ENCODE results near the gene RAB44.

DNA sequence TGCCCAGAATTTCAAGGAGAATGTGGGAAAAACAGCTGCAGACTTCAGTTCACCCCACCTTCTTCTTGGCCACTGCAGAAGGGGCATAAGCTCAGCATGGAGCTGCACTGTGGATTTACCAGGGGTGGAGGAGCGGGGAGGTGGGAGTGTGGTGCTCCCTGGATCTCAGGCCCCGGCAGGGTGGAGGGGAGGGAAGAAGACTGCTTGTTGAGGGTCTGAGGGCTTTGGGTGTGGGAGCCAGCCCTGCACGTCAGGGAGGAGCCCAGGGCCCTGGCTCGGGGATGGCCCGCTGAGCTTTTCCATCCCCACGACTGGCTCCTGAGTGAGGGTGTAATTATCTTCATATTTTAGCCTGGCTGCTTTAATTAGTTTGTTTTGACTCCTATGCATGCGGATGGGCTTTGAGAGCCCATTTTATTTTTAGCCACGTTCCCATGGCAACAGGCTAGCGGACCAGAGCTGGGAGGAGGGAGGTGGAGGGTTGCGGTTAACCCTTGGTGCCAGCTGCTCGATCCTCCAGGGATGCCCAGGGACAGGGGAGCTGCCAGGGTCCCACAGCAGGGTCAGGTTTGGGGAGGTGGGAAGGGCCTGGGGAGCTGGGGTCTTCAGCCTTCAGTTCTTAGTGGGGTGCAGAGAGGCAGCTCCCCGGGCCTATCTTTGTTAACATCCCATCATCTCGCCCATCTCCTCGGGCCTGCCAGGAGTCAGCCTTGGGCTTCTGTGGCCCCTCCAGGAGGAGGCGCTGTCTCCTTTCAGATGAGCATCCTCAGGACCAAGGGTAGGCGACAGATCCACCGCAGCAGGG is 68.2 kb downstream of the RAB44 start:
- TF ChIP-seq ZFP36 (IDR thresholded peaks at IDR 0.05; ENCODE audit: low read depth, low read length, partially characterized antibody) (no peak), POLR2A (conservative IDR thresholded peaks at IDR 0.05) (no peak), HDAC2 (IDR thresholded peaks at IDR 0.05) (no peak), CTCF (IDR thresholded peaks at IDR 0.05 in 2 of 3, conservative IDR thresholded peaks at IDR 0.05 in 1 of 3; ENCODE audit: insufficient read depth in 2 of 3, low read depth in 1 of 3, low read length in 3 of 3) (peak; percentile 97 to 99 (median 99)), ZBTB26 (CRISPR knock-in tag; IDR thresholded peaks at IDR 0.05) (no peak), SIN3A (IDR thresholded peaks at IDR 0.05; ENCODE audit: borderline replicate concordance in 2 of 2, control insufficient read depth in 1 of 2, low read depth in 2 of 2, low read length in 2 of 2) (no peak), RBM34 (IDR thresholded peaks at IDR 0.05; ENCODE audit: borderline replicate concordance, insufficient read depth, low read length) (no peak), GABPB2 (CRISPR knock-in tag; conservative IDR thresholded peaks at IDR 0.05) (no peak)
- TF ChIP-seq, protein P1, sequence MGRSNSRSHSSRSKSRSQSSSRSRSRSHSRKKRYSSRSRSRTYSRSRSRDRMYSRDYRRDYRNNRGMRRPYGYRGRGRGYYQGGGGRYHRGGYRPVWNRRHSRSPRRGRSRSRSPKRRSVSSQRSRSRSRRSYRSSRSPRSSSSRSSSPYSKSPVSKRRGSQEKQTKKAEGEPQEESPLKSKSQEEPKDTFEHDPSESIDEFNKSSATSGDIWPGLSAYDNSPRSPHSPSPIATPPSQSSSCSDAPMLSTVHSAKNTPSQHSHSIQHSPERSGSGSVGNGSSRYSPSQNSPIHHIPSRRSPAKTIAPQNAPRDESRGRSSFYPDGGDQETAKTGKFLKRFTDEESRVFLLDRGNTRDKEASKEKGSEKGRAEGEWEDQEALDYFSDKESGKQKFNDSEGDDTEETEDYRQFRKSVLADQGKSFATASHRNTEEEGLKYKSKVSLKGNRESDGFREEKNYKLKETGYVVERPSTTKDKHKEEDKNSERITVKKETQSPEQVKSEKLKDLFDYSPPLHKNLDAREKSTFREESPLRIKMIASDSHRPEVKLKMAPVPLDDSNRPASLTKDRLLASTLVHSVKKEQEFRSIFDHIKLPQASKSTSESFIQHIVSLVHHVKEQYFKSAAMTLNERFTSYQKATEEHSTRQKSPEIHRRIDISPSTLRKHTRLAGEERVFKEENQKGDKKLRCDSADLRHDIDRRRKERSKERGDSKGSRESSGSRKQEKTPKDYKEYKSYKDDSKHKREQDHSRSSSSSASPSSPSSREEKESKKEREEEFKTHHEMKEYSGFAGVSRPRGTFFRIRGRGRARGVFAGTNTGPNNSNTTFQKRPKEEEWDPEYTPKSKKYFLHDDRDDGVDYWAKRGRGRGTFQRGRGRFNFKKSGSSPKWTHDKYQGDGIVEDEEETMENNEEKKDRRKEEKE (IDR thresholded peaks at IDR 0.05; ENCODE audit: borderline replicate concordance in 1 of 2, control insufficient read depth in 1 of 2, low read depth in 2 of 2, low read length in 1 of 2), result no peak

All from K562 (cell line).